ENCODE measurements around the gene UBL5. TPM values are rescaled to one million over a fixed set of nuclear protein-coding genes. Genes with fewer than 3 reads are reported as not detected.

Gene UBL5
- total and polyA plus RNA-seq, 4 donors, result 155 to 339 (median 205) TPM

GRCh38 chr19:9856609-9857008, 28.9 kb downstream of the UBL5 start:
- Histone ChIP-seq H3K27me3 (ENCODE audit: control insufficient read depth in 4 of 4, insufficient read depth in 4 of 4, low read length in 3 of 4) (no peaks in the 10 kb centered on the region), H3K36me3 (ENCODE audit: control insufficient read depth in 4 of 4, insufficient read depth in 3 of 4, low read depth in 1 of 4, low read length in 3 of 4) (peaks cover 0 to 3% (median 1%) of the 10 kb centered on the region in 4 donors), H3K4me1 (ENCODE audit: control insufficient read depth in 4 of 4, insufficient read depth in 4 of 4, low read length in 3 of 4) (peaks cover 0 to 7% (median 3%) of the 10 kb centered on the region in 4 donors), H3K9ac (ENCODE audit: low read depth in 1 of 2, low read length in 2 of 2) (no peak overlapping the region), H3K9me3 (ENCODE audit: control insufficient read depth in 4 of 4, low read length in 3 of 4) (no peaks in the 10 kb centered on the region), H3K27ac (ENCODE audit: low read depth in 1 of 2, low read length in 2 of 2) (no peak overlapping the region), H3K4me3 (ENCODE audit: low read depth in 1 of 3, low read length in 3 of 3) (no peak overlapping the region)
- TF ChIP-seq JUND (IDR thresholded peaks at IDR 0.05) (no peak), YY1 (IDR thresholded peaks at IDR 0.05) (no peak), EGR1 (IDR thresholded peaks at IDR 0.05; ENCODE audit: low read depth in 2 of 2) (no peak), GABPA (IDR thresholded peaks at IDR 0.05 in 1 of 2, conservative IDR thresholded peaks at IDR 0.05 in 1 of 2) (no peak), CTCF (IDR thresholded peaks at IDR 0.05; ENCODE audit: low read depth, low read length, missing input control) (no peak), ZBTB33 (IDR thresholded peaks at IDR 0.05) (no peak), TAF1 (conservative IDR thresholded peaks at IDR 0.05) (no peak), SP1 (IDR thresholded peaks at IDR 0.05) (no peak), RAD21 (IDR thresholded peaks at IDR 0.05) (no peak)
- no peak for DNase-seq (ENCODE audit: low spot score)
- WGBS, result 97% methylated on average over 9 of the region's 9 CpGs

DNA sequence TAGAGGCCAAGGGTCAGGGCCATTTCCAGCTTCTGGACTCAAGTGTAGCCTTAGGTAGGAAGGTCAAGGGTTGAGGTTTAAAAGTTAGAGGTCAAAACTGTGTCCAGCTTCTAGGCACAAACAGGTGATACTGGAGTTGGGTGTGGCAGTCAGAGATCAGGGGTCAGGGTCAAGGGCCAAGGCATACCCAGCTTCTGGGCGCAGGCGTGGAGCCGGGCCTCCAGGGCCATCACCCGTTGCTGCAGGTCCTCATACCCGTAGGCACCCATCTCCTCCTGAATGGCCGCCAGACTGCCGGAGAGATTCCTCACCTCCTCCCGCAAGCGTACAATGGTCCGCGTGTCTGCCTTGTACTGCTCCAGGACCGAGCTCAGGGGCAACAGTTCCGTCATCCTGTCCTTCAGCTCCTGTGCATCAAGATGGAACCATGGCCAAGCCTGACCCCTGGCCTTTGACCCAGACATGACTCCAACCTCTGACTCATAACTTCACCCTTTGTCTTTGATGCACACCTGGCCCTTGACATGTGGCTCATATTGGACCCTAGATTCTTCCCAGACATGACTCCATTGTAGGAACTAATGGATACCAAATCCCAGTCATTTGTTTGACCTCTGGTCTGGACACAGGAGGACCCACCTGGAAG, 29.5 kb downstream of the UBL5 start:
- Histone ChIP-seq H3K4me1 (ENCODE audit: control insufficient read depth in 4 of 4, insufficient read depth in 4 of 4, low read length in 3 of 4) (peaks cover 0 to 7% (median 3%) of the 10 kb centered on the region in 4 donors), H3K27me3 (ENCODE audit: control insufficient read depth in 4 of 4, insufficient read depth in 4 of 4, low read length in 3 of 4) (no peaks in the 10 kb centered on the region), H3K9ac (ENCODE audit: low read depth in 1 of 2, low read length in 2 of 2) (no peak overlapping the region), H3K9me3 (ENCODE audit: control insufficient read depth in 4 of 4, low read length in 3 of 4) (no peaks in the 10 kb centered on the region), H3K36me3 (ENCODE audit: control insufficient read depth in 4 of 4, insufficient read depth in 3 of 4, low read depth in 1 of 4, low read length in 3 of 4) (peaks cover 0 to 3% (median 1%) of the 10 kb centered on the region in 4 donors), H3K27ac (ENCODE audit: low read depth in 1 of 2, low read length in 2 of 2) (no peak overlapping the region), H3K4me3 (ENCODE audit: low read depth in 1 of 3, low read length in 3 of 3) (no peak overlapping the region)
- 97% methylated on average over 13 of the region's 13 CpGs for WGBS
- no peak for DNase-seq (ENCODE audit: low spot score)
- TF ChIP-seq ATF3 (IDR thresholded peaks at IDR 0.05), result no peak
- no peak for TF ChIP-seq SP1 (IDR thresholded peaks at IDR 0.05)
- TF ChIP-seq, protein P1, sequence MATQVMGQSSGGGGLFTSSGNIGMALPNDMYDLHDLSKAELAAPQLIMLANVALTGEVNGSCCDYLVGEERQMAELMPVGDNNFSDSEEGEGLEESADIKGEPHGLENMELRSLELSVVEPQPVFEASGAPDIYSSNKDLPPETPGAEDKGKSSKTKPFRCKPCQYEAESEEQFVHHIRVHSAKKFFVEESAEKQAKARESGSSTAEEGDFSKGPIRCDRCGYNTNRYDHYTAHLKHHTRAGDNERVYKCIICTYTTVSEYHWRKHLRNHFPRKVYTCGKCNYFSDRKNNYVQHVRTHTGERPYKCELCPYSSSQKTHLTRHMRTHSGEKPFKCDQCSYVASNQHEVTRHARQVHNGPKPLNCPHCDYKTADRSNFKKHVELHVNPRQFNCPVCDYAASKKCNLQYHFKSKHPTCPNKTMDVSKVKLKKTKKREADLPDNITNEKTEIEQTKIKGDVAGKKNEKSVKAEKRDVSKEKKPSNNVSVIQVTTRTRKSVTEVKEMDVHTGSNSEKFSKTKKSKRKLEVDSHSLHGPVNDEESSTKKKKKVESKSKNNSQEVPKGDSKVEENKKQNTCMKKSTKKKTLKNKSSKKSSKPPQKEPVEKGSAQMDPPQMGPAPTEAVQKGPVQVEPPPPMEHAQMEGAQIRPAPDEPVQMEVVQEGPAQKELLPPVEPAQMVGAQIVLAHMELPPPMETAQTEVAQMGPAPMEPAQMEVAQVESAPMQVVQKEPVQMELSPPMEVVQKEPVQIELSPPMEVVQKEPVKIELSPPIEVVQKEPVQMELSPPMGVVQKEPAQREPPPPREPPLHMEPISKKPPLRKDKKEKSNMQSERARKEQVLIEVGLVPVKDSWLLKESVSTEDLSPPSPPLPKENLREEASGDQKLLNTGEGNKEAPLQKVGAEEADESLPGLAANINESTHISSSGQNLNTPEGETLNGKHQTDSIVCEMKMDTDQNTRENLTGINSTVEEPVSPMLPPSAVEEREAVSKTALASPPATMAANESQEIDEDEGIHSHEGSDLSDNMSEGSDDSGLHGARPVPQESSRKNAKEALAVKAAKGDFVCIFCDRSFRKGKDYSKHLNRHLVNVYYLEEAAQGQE (IDR thresholded peaks at IDR 0.05), result no peak
- TF ChIP-seq FOXA2 (IDR thresholded peaks at IDR 0.05), result no peak
- TF ChIP-seq ZBTB33 (IDR thresholded peaks at IDR 0.05), result no peak
- no peak for TF ChIP-seq HNF4G (IDR thresholded peaks at IDR 0.05)
- TF ChIP-seq JUND (IDR thresholded peaks at IDR 0.05), result no peak
- no peak for TF ChIP-seq RAD21 (IDR thresholded peaks at IDR 0.05)
- no peak for TF ChIP-seq YY1 (IDR thresholded peaks at IDR 0.05)
- TF ChIP-seq GABPA (IDR thresholded peaks at IDR 0.05 in 1 of 2, conservative IDR thresholded peaks at IDR 0.05 in 1 of 2), result no peak
- no peak for TF ChIP-seq NR2F2 (IDR thresholded peaks at IDR 0.05)

Measured in liver (tissue), 9 donors.